Mesothelial cell of epicardium (in vitro differentiated cells): Measurements from ENCODE around the gene GPR157. TPM values are rescaled to one million over a fixed set of nuclear protein-coding genes. Genes with fewer than 3 reads are reported as not detected.
A peak's percentile ranks its signal among the peaks of the same experiment; 100 is the strongest.

Experiments
- DNase-seq, 2 experiments: peaks; one replicate each; pipeline ENCODE4 v3.0.0; 2021; ENCODE audit warnings: low spot score in 2 of 2; ENCODE audit not compliant: unreplicated experiment in 2 of 2
- H3K27ac Mint-ChIP-seq: 2 replicates; pipeline ENCODE4 v1.8.0; 2021; ENCODE audit warnings: mixed read lengths
- H3K27me3 Mint-ChIP-seq: 2 replicates; pipeline ENCODE4 v1.8.0; 2021; ENCODE audit warnings: low read depth, mixed read lengths
- H3K36me3 Mint-ChIP-seq: 2 replicates; pipeline ENCODE4 v1.8.0; 2021; ENCODE audit warnings: mixed read lengths
- H3K4me1 Mint-ChIP-seq: 2 replicates; pipeline ENCODE4 v1.8.0; 2021; ENCODE audit warnings: mixed read lengths
- H3K4me3 Mint-ChIP-seq: 2 replicates; pipeline ENCODE4 v1.8.0; 2021; ENCODE audit warnings: mild to moderate bottlenecking, moderate library complexity, mixed read lengths
- H3K9me3 Mint-ChIP-seq: 2 replicates; pipeline ENCODE4 v1.8.0; 2021; ENCODE audit warnings: mixed read lengths
- CTCF ChIP-seq: fragments of 200-600 bp; sonication (generic); IDR thresholded peaks from one replicate; pipeline ENCODE4 v1.5.0; 2021; ENCODE audit warnings: antibody characterized with exemption; ENCODE audit not compliant: unreplicated experiment
- total RNA-seq: library from RNA; stranded (reverse); gene quantifications from 3 replicates; pipeline ENCODE4 v1.2.1, GENCODE V29; 2021

GPR157 gene
- total RNA-seq, 1 donor from 2014 or later, result 8.3 TPM

- no peak for TF ChIP-seq CTCF
- H3K36me3 Mint-ChIP-seq, result peaks cover 7% of the 10 kb centered on the region
- no peaks in the 10 kb centered on the region for H3K27me3 Mint-ChIP-seq
- peaks cover 10% of the 10 kb centered on the region for H3K4me1 Mint-ChIP-seq
- H3K27ac Mint-ChIP-seq, result no peak overlapping the region
- no peaks in the 10 kb centered on the region for H3K9me3 Mint-ChIP-seq
- no peak overlapping the region for H3K4me3 Mint-ChIP-seq
- no peak for DNase-seq
Measured at GRCh38 chr1:9111357-9111691, 17.6 kb downstream of the GPR157 start.

- Mint-ChIP-seq H3K4me1 (peaks cover 10% of the 10 kb centered on the region), H3K4me3 (no peak overlapping the region), H3K9me3 (no peaks in the 10 kb centered on the region), H3K27ac (no peak overlapping the region), H3K36me3 (peaks cover 7% of the 10 kb centered on the region), H3K27me3 (no peaks in the 10 kb centered on the region)
- peak; percentile 93 for TF ChIP-seq CTCF
- DNase-seq, result peak; percentile 83 to 94
Measured at GRCh38 chr1:9110669-9111356, 18.1 kb downstream of the GPR157 start.

- TF ChIP-seq CTCF, result no peak
- Mint-ChIP-seq H3K4me1 (peaks cover 10% of the 10 kb centered on the region), H3K27me3 (no peaks in the 10 kb centered on the region), H3K36me3 (peaks cover 11% of the 10 kb centered on the region), H3K9me3 (no peaks in the 10 kb centered on the region), H3K27ac (no peak overlapping the region), H3K4me3 (no peak overlapping the region)
- DNase-seq, result no peak
Measured at GRCh38 chr1:9108056-9108665, 20.7 kb downstream of the GPR157 start.

- H3K9me3 Mint-ChIP-seq, result no peaks in the 10 kb centered on the region
- no peak overlapping the region for H3K4me3 Mint-ChIP-seq
- H3K27me3 Mint-ChIP-seq, result no peaks in the 10 kb centered on the region
- no peak for DNase-seq
- peak overlapping the region; percentile 76 for H3K27ac Mint-ChIP-seq
- peaks cover 10% of the 10 kb centered on the region for H3K4me1 Mint-ChIP-seq
- no peak for TF ChIP-seq CTCF
- H3K36me3 Mint-ChIP-seq, result peaks cover 17% of the 10 kb centered on the region
Measured at GRCh38 chr1:9107136-9107535, 21.8 kb downstream of the GPR157 start.

GRCh38 chr1:9106286-9106685 lies 22.6 kb downstream of the GPR157 start:
- no peak for TF ChIP-seq CTCF
- DNase-seq, result no peak
- Mint-ChIP-seq H3K36me3 (peaks cover 17% of the 10 kb centered on the region), H3K27me3 (no peaks in the 10 kb centered on the region), H3K4me1 (peaks cover 10% of the 10 kb centered on the region), H3K27ac (no peak overlapping the region), H3K9me3 (no peaks in the 10 kb centered on the region), H3K4me3 (no peak overlapping the region)
